GM23338 (cell line): ENCODE measurements around the gene KLHL22. TPM values are rescaled to one million over a fixed set of nuclear protein-coding genes. Genes with fewer than 3 reads are reported as not detected.

Experiments used
- ATAC-seq: fragments of 200-7000 bp; cut with Tn5 transposase; 3 replicates; pipeline ENCODE4 v1.9.1; 2020
- DNase-seq: peaks from one replicate; pipeline ENCODE4 v3.0.0-alpha.2; 2015; ENCODE audit warnings: low spot score
- H2AFZ ChIP-seq: fragments of 200-600 bp; sonication (generic); 2 replicates; pipeline ENCODE4 v1.8.0; 2016; ENCODE audit warnings: antibody characterized with exemption, mild to moderate bottlenecking, moderate library complexity
- H3F3A ChIP-seq: fragments of 200-600 bp; sonication (generic); replicated peaks from 2 replicates; pipeline ENCODE4 v1.8.0; 2017; ENCODE audit warnings: antibody characterized with exemption, mixed run types, low read depth
- H3K27ac ChIP-seq: fragments of 200-600 bp; sonication (generic); 2 replicates; pipeline ENCODE4 v1.6.1; 2016; ENCODE audit warnings: low read depth
- H3K27me3 ChIP-seq: fragments of 200-600 bp; sonication (generic); 2 replicates; pipeline ENCODE4 v1.8.0; 2016; ENCODE audit warnings: mild to moderate bottlenecking, mixed run types, moderate library complexity; ENCODE audit not compliant: insufficient read depth
- H3K36me3 ChIP-seq: fragments of 200-600 bp; sonication (generic); 2 replicates; pipeline ENCODE4 v1.8.0; 2016; ENCODE audit warnings: mild to moderate bottlenecking; ENCODE audit not compliant: insufficient read depth
- H3K4me1 ChIP-seq: fragments of 200-600 bp; sonication (generic); 2 replicates; pipeline ENCODE4 v1.8.0; 2016; ENCODE audit warnings: mild to moderate bottlenecking, moderate library complexity; ENCODE audit not compliant: insufficient read depth
- H3K4me2 ChIP-seq: fragments of 200-600 bp; sonication (generic); 2 replicates; pipeline ENCODE4 v1.7.1; 2017; ENCODE audit warnings: mixed run types
- H3K4me3 ChIP-seq: fragments of 200-600 bp; sonication (generic); 2 replicates; pipeline ENCODE4 v1.6.1; 2016; ENCODE audit warnings: mixed run types
- H3K79me2 ChIP-seq: fragments of 200-600 bp; sonication (generic); replicated peaks from 2 replicates; pipeline ENCODE4 v1.8.0; 2017; ENCODE audit warnings: mild to moderate bottlenecking; ENCODE audit not compliant: insufficient read depth
- H3K9me2 ChIP-seq: fragments of 200-600 bp; sonication (generic); 2 replicates; pipeline ENCODE4 v1.8.0; 2017; ENCODE audit not compliant: insufficient read depth
- H4K20me1 ChIP-seq: fragments of 200-600 bp; sonication (generic); replicated peaks from 2 replicates; pipeline ENCODE4 v1.8.0; 2017; ENCODE audit warnings: mild to moderate bottlenecking; ENCODE audit not compliant: insufficient read depth
- H3K27ac Mint-ChIP-seq: 2 replicates; pipeline ENCODE4 v1.8.0; 2020; ENCODE audit warnings: inconsistent platforms, mild to moderate bottlenecking, moderate library complexity, mixed read lengths
- H3K27me3 Mint-ChIP-seq: 3 replicates; pipeline ENCODE4 v1.8.0; 2022; ENCODE audit warnings: low read depth, mild to moderate bottlenecking, moderate library complexity, mixed read lengths, inconsistent platforms; ENCODE audit not compliant: insufficient read depth, poor library complexity
- H3K36me3 Mint-ChIP-seq: 3 replicates; pipeline ENCODE4 v1.8.0; 2021; ENCODE audit warnings: low read depth, mild to moderate bottlenecking, inconsistent platforms, moderate library complexity, mixed read lengths
- H3K4me1 Mint-ChIP-seq: 3 replicates; pipeline ENCODE4 v1.8.0; 2020; ENCODE audit warnings: mild to moderate bottlenecking, inconsistent platforms, mixed read lengths
- H3K4me3 Mint-ChIP-seq: 3 replicates; pipeline ENCODE4 v1.8.0; 2021; ENCODE audit warnings: moderate library complexity, mild to moderate bottlenecking, inconsistent platforms, mixed read lengths
- H3K9me3 Mint-ChIP-seq: 3 replicates; pipeline ENCODE4 v1.8.0; 2020; ENCODE audit warnings: moderate library complexity, mild to moderate bottlenecking, inconsistent platforms, mixed read lengths
- CREB1 ChIP-seq: fragments of 250-450 bp; sonication (Bioruptor Pico); IDR thresholded peaks from 2 replicates; pipeline ENCODE4 v1.5.0; 2020; ENCODE audit warnings: low read depth, mild to moderate bottlenecking, moderate library complexity
- CTCF ChIP-seq, 2 experiments: fragments of 200-600 bp in 1 of 2; sonication (generic) in 1 of 2; conservative IDR thresholded peaks; 2 replicates each; pipeline versions ENCODE4 v1.5.1 to v1.6.1; 2016 to 2017; ENCODE audit warnings: antibody characterized with exemption in 2 of 2, low read depth in 2 of 2, mild to moderate bottlenecking in 2 of 2, moderate library complexity in 1 of 2
- ETS1 ChIP-seq: IDR thresholded peaks from 2 replicates; pipeline ENCODE4 v1.6.1; 2016; ENCODE audit warnings: antibody characterized with exemption
- EZH2 ChIP-seq: fragments of 200-600 bp; sonication (generic); IDR thresholded peaks from one replicate; pipeline ENCODE4 v1.8.0; 2017; ENCODE audit warnings: antibody characterized with exemption, mild to moderate bottlenecking, low read depth; ENCODE audit not compliant: unreplicated experiment
- EZH2phosphoT487 ChIP-seq: fragments of 200-600 bp; sonication (generic); IDR thresholded peaks from one replicate; pipeline ENCODE4 v1.8.1; 2018; ENCODE audit warnings: antibody characterized with exemption; ENCODE audit not compliant: unreplicated experiment
- JUNB ChIP-seq: IDR thresholded peaks from one replicate; pipeline ENCODE4 v1.6.1; 2016; ENCODE audit warnings: antibody characterized with exemption; ENCODE audit not compliant: unreplicated experiment
- NANOG ChIP-seq: IDR thresholded peaks from 2 replicates; pipeline ENCODE4 v1.6.1; 2016; ENCODE audit warnings: antibody characterized with exemption, borderline replicate concordance
- POLR2AphosphoS5 ChIP-seq: IDR thresholded peaks from 2 replicates; pipeline ENCODE4 v1.6.1; 2016; ENCODE audit warnings: antibody characterized with exemption, low read depth
- STAT1 ChIP-seq: IDR thresholded peaks from one replicate; pipeline ENCODE4 v1.6.1; 2016; ENCODE audit warnings: antibody characterized with exemption; ENCODE audit not compliant: unreplicated experiment
- ZNF114 ChIP-seq: fragments of 250-450 bp; sonication (Bioruptor Pico); IDR thresholded peaks from 2 replicates; pipeline ENCODE4 v1.5.0; 2020; ENCODE audit warnings: mild to moderate bottlenecking, moderate library complexity
- ZNF331 ChIP-seq: fragments of 250-450 bp; sonication (Bioruptor Pico); IDR thresholded peaks from 2 replicates; pipeline ENCODE4 v1.5.0; 2020; ENCODE audit warnings: low read depth, mild to moderate bottlenecking, moderate library complexity
- ZNF462 ChIP-seq: fragments of 250-450 bp; sonication (Bioruptor Pico); IDR thresholded peaks from 2 replicates; pipeline ENCODE4 v1.5.0; 2020; ENCODE audit warnings: mild to moderate bottlenecking, moderate library complexity
- polyA plus RNA-seq: library from polyadenylated mRNA; unstranded; fragments of >200 nt; fragmentation: Nextera tagmentation; extraction: Ambion mirVana; gene quantifications from 2 replicates; pipeline ENCODE4 v1.2.1, GENCODE V29; 2016
- total RNA-seq: library from RNA; depleted of rRNA; stranded (reverse); fragments of >200 nt; shearing (Covaris generic); gene quantifications from 2 replicates; pipeline ENCODE4 v1.2.3, GENCODE V29; 2014

Gene KLHL22
- total and polyA plus RNA-seq, 2 experiments from 2014 or later, result 2.4 to 16.0 TPM

- Mint-ChIP-seq H3K27me3 (peaks cover 3% of the 10 kb centered on the region), H3K4me3 (no peak overlapping the region), H3K36me3 (peaks cover 51% of the 10 kb centered on the region), H3K27ac (no peak overlapping the region), H3K9me3 (peaks cover 2% of the 10 kb centered on the region; the same call in 2 of the 3 replicates), H3K4me1 (peaks cover under 1% of the 10 kb centered on the region; the same call in 2 of the 3 replicates)
- TF ChIP-seq CREB1 (CRISPR knock-in tag), result no peak
- no peaks in the 10 kb centered on the region for H3K27me3 ChIP-seq
- no peak overlapping the region for H2AFZ ChIP-seq
- no peaks in the 10 kb centered on the region for H3K9me2 ChIP-seq
- no peak overlapping the region for H3K4me3 ChIP-seq
- no peaks in the 10 kb centered on the region for H3K4me1 ChIP-seq
- no peaks in the 10 kb centered on the region; the same call in 1 of the 2 replicates for H3K36me3 ChIP-seq
- DNase-seq (no peak), ATAC-seq (no peak)
- no peak overlapping the region for H3K4me2 ChIP-seq
- no peak overlapping the region for H3K27ac ChIP-seq
- H3K79me2 ChIP-seq, result peaks cover 21% of the 10 kb centered on the region
- no peaks in the 10 kb centered on the region for H3F3A ChIP-seq
- peaks cover 16% of the 10 kb centered on the region; the same call in 1 of the 2 replicates for H4K20me1 ChIP-seq
Measured at GRCh38 chr22:20403779-20404140, 91.8 kb downstream of the KLHL22 start.

- peaks cover 3% of the 10 kb centered on the region for H3K27me3 Mint-ChIP-seq
- no peak overlapping the region for H3K4me3 Mint-ChIP-seq
- H3K27ac ChIP-seq, result no peak overlapping the region
- peaks cover 26% of the 10 kb centered on the region for H3K79me2 ChIP-seq
- H3K27me3 ChIP-seq, result no peaks in the 10 kb centered on the region
- H3F3A ChIP-seq, result no peaks in the 10 kb centered on the region
- H3K4me3 ChIP-seq, result no peak overlapping the region
- no peaks in the 10 kb centered on the region; the same call in 1 of the 2 replicates for H3K36me3 ChIP-seq
- peaks cover 2% of the 10 kb centered on the region; the same call in 2 of the 3 replicates for H3K9me3 Mint-ChIP-seq
- H2AFZ ChIP-seq, result no peak overlapping the region
- peaks cover 16% of the 10 kb centered on the region; the same call in 1 of the 2 replicates for H4K20me1 ChIP-seq
- no peaks in the 10 kb centered on the region for H3K9me2 ChIP-seq
- no peak for DNase-seq
- ATAC-seq, result no peak
- H3K27ac Mint-ChIP-seq, result no peak overlapping the region
- peaks cover 3% of the 10 kb centered on the region for H3K4me1 Mint-ChIP-seq
- H3K36me3 Mint-ChIP-seq, result peaks cover 48% of the 10 kb centered on the region
- no peak overlapping the region for H3K4me2 ChIP-seq
- no peaks in the 10 kb centered on the region for H3K4me1 ChIP-seq
- TF ChIP-seq EZH2 (no peak), CTCF (conservative IDR thresholded peaks at IDR 0.05; ENCODE audit: low read depth in 2 of 2) (no peak), JUNB (no peak), CREB1 (CRISPR knock-in tag) (no peak), STAT1 (no peak), ZNF462 (CRISPR knock-in tag) (no peak), EZH2phosphoT487 (no peak), POLR2AphosphoS5 (no peak), NANOG (no peak), ZNF114 (CRISPR knock-in tag) (no peak), ZNF331 (CRISPR knock-in tag) (no peak), ETS1 (no peak)
Measured at GRCh38 chr22:20402960-20403778, 92.4 kb downstream of the KLHL22 start.
